HG03097 (cell line): ENCODE data around the gene DOK3.

Source experiments
- ATAC-seq: cut with Tn5 transposase; IDR thresholded peaks from one replicate; pipeline ENCODE4 v1.9.1; 2021; ENCODE audit not compliant: unreplicated experiment, low FRiP score

The DOK3 gene

GRCh38 chr5:177484902-177485549 lies 24.6 kb downstream of the DOK3 start:
- ATAC-seq, result no peak

GRCh38 chr5:177483994-177484901 lies 25.4 kb downstream of the DOK3 start:
- ATAC-seq, result no peak

GRCh38 chr5:177483042-177483441 lies 26.6 kb downstream of the DOK3 start:
- no peak for ATAC-seq

- no peak for ATAC-seq
These were observed 27.2 kb downstream of the DOK3 start for GRCh38 chr5:177482359-177482795.

- no peak for ATAC-seq
These were observed 29.9 kb downstream of the DOK3 start for GRCh38 chr5:177479774-177480173.

- no peak for ATAC-seq
These were observed 30.6 kb downstream of the DOK3 start for GRCh38 chr5:177478711-177479646.

GRCh38 chr5:177477701-177478477 lies 31.7 kb downstream of the DOK3 start:
- ATAC-seq, result no peak

- ATAC-seq, result no peak
These were observed 32.9 kb downstream of the DOK3 start for GRCh38 chr5:177476531-177477233.

- ATAC-seq, result no peak
These were observed 33.8 kb downstream of the DOK3 start for GRCh38 chr5:177475563-177476427.

GRCh38 chr5:177474846-177475562 lies 34.6 kb downstream of the DOK3 start:
- ATAC-seq, result no peak

- no peak for ATAC-seq
These were observed 35.6 kb downstream of the DOK3 start for GRCh38 chr5:177474002-177474476.

- ATAC-seq, result no peak
These were observed 36.1 kb downstream of the DOK3 start, which contains the start of gene DBN1 for GRCh38 chr5:177473443-177474001. Gene DBN1, minus strand, starts transcription at chr5:177473634. Its CDS starts 113 bp downstream, at chr5:177473521.

GRCh38 chr5:177472460-177473442 lies 36.9 kb downstream of the DOK3 start:
- ATAC-seq, result no peak

GRCh38 chr5:177471610-177472356 lies 37.8 kb downstream of the DOK3 start:
- ATAC-seq, result no peak

- ATAC-seq, result no peak
These were observed 38.7 kb downstream of the DOK3 start for GRCh38 chr5:177470759-177471536.
